ENCODE measurements around the gene MEIS1. TPM values are rescaled to one million over a fixed set of nuclear protein-coding genes. Genes with fewer than 3 reads are reported as not detected.

The MEIS1 gene
- total RNA-seq, 2 donors from 2014 or later = 15.4 to 23.7 TPM

- no peak for DNase-seq (ENCODE audit: low spot score)
- intact Hi-C loops (cut with DNase I) = loop anchor here (5.0 to 10.0 kb wide), 6 partner anchors 421 to 1219 kb away; partner anchors contain the start of gene ETAA1
- Histone ChIP-seq H3K9me3 (no peaks in the 10 kb centered on the region), H3K4me1 (replicated peaks) (no peaks in the 10 kb centered on the region), H3K36me3 (no peaks in the 10 kb centered on the region), H3K27ac (peak overlapping the region; percentile 87 to 89), H3K27me3 (replicated peaks; ENCODE audit: insufficient read depth) (peaks cover 6% of the 10 kb centered on the region), H3K4me3 (peak overlapping the region; percentile 47 to 50)
- TF ChIP-seq POLR2A (IDR thresholded peaks at IDR 0.05) (no peak), POLR2AphosphoS5 (IDR thresholded peaks at IDR 0.05) (no peak), CTCF (IDR thresholded peaks at IDR 0.05) (no peak)
- WGBS = 1% methylated on average over 7 of the region's 7 CpGs
Measured at GRCh38 chr2:66433695-66433944, 1.3 kb upstream of the MEIS1 start.

- DNase-seq (ENCODE audit: low spot score) = peak; percentile 58
- Histone ChIP-seq H3K4me3 (peak overlapping the region; percentile 47 to 50), H3K27ac (peak overlapping the region; percentile 87 to 89), H3K4me1 (replicated peaks) (no peaks in the 10 kb centered on the region), H3K36me3 (no peaks in the 10 kb centered on the region), H3K27me3 (replicated peaks; ENCODE audit: insufficient read depth) (peaks cover 6% of the 10 kb centered on the region), H3K9me3 (no peaks in the 10 kb centered on the region)
- peak; percentile 54 for TF ChIP-seq POLR2A (IDR thresholded peaks at IDR 0.05)
- no peak for TF ChIP-seq CTCF (IDR thresholded peaks at IDR 0.05)
- TF ChIP-seq POLR2AphosphoS5 (IDR thresholded peaks at IDR 0.05) = no peak
- intact Hi-C loops (cut with DNase I) = loop anchor here (2.0 to 10.0 kb wide), 8 partner anchors 143 to 1218 kb away; partner anchors contain the start of gene ETAA1
- under 1% methylated on average over 61 of the region's 61 CpGs for WGBS
Measured at GRCh38 chr2:66433945-66434678, 813 bp upstream of the MEIS1 start.

- intact Hi-C loops (cut with DNase I) = loop anchor here (2.0 to 10.0 kb wide), 5 partner anchors 141 to 1039 kb away; no protein-coding TSS in a partner anchor
- peak overlapping the region; percentile 47 to 50 for H3K4me3 ChIP-seq
- WGBS = 2% methylated on average over 15 of the region's 15 CpGs
- DNase-seq (ENCODE audit: low spot score) = no peak
- no peaks in the 10 kb centered on the region for H3K36me3 ChIP-seq
- peak overlapping the region; percentile 87 to 89 for H3K27ac ChIP-seq
- no peaks in the 10 kb centered on the region for H3K9me3 ChIP-seq
- TF ChIP-seq POLR2A (IDR thresholded peaks at IDR 0.05) = no peak
- no peak for TF ChIP-seq POLR2AphosphoS5 (IDR thresholded peaks at IDR 0.05)
- no peak for TF ChIP-seq CTCF (IDR thresholded peaks at IDR 0.05)
- H3K4me1 ChIP-seq (replicated peaks) = no peaks in the 10 kb centered on the region
- H3K27me3 ChIP-seq (replicated peaks; ENCODE audit: insufficient read depth) = peaks cover 6% of the 10 kb centered on the region
Measured at GRCh38 chr2:66435549-66435875, 587 bp downstream of the MEIS1 start.

- H3K4me3 ChIP-seq = peak overlapping the region; percentile 47 to 50
- H3K36me3 ChIP-seq = no peaks in the 10 kb centered on the region
- TF ChIP-seq POLR2AphosphoS5 (IDR thresholded peaks at IDR 0.05) (no peak), CTCF (IDR thresholded peaks at IDR 0.05) (no peak), POLR2A (IDR thresholded peaks at IDR 0.05) (no peak)
- intact Hi-C loops (cut with DNase I) = loop anchor here (2.0 to 10.0 kb wide), 5 partner anchors 141 to 1039 kb away; no protein-coding TSS in a partner anchor
- no peaks in the 10 kb centered on the region for H3K4me1 ChIP-seq (replicated peaks)
- H3K27me3 ChIP-seq (replicated peaks; ENCODE audit: insufficient read depth) = peaks cover 6% of the 10 kb centered on the region
- H3K27ac ChIP-seq = peak overlapping the region; percentile 87 to 89
- H3K9me3 ChIP-seq = no peaks in the 10 kb centered on the region
- whole genome bisulfite sequencing = 5% methylated on average over 2 of the region's 2 CpGs
- DNase-seq (ENCODE audit: low spot score) = no peak
Measured at GRCh38 chr2:66435963-66436362, 1.0 kb downstream of the MEIS1 start.

- intact Hi-C loops (cut with DNase I) = loop anchor here (10.0 kb wide), 3 partner anchors 418 to 1038 kb away; no protein-coding TSS in a partner anchor
- H3K9me3 ChIP-seq = no peaks in the 10 kb centered on the region
- peak overlapping the region; percentile 47 to 50 for H3K4me3 ChIP-seq
- H3K27me3 ChIP-seq (replicated peaks; ENCODE audit: insufficient read depth) = peaks cover 6% of the 10 kb centered on the region
- 10% methylated on average over 2 of the region's 2 CpGs for WGBS
- no peaks in the 10 kb centered on the region for H3K36me3 ChIP-seq
- no peak for DNase-seq (ENCODE audit: low spot score)
- peak overlapping the region; percentile 87 to 89 for H3K27ac ChIP-seq
- no peaks in the 10 kb centered on the region for H3K4me1 ChIP-seq (replicated peaks)
- TF ChIP-seq POLR2A (IDR thresholded peaks at IDR 0.05) (no peak), CTCF (IDR thresholded peaks at IDR 0.05) (no peak), POLR2AphosphoS5 (IDR thresholded peaks at IDR 0.05) (no peak)
Measured at GRCh38 chr2:66436581-66437001, 1.7 kb downstream of the MEIS1 start.
